Naive thymus-derived CD4-positive, alpha-beta T cell (primary cell): Measurements from ENCODE around the gene HMOX2. TPM values are rescaled to one million over a fixed set of nuclear protein-coding genes. Genes with fewer than 3 reads are reported as not detected.
A peak's percentile ranks its signal among the peaks of the same experiment; 100 is the strongest.

ENCODE experiments used
- ATAC-seq: fragments of 150-1000 bp; cut with Tn5 transposase; 2 replicates; pipeline ENCODE4 v1.10.0; 2021; ENCODE audit warnings: mild to moderate bottlenecking, moderate library complexity
- CTCF ChIA-PET: fragments of 350-600 bp; sonication (Branson Sonifier 250); formaldehyde crosslinking; loops from one replicate; lab custom pipeline; 2021; ENCODE audit warnings: antibody characterized with exemption; lab: Charles Lee
- POLR2A ChIA-PET: fragments of 350-600 bp; sonication (Branson Sonifier 250); formaldehyde crosslinking; loops from one replicate; lab custom pipeline; 2021; ENCODE audit warnings: antibody characterized with exemption, inconsistent platforms; lab: Charles Lee
- DNase-seq, 9 donors: peaks; one replicate each; pipeline versions ENCODE4 v3.0.0 to v3.0.0-alpha.2; 2020 to 2022; ENCODE audit warnings: mixed read lengths in 1 of 9
- H3K27ac ChIP-seq: one replicate; pipeline ENCODE4 v1.7.0; 2013; ENCODE audit warnings: mild to moderate bottlenecking, low read depth, low read length, moderate library complexity
- H3K27me3 ChIP-seq, 2 donors: one replicate each; pipeline ENCODE4 v1.7.0; 2013; ENCODE audit warnings: low read length in 2 of 2, mild to moderate bottlenecking in 2 of 2, moderate library complexity in 2 of 2; ENCODE audit not compliant: control insufficient read depth in 2 of 2, insufficient read depth in 2 of 2
- H3K36me3 ChIP-seq, 3 experiments: 1 replicate in 2 of 3; 2 replicates in 1 of 3; pipeline ENCODE4 v1.7.0; 2013; ENCODE audit warnings: low read length in 3 of 3, mild to moderate bottlenecking in 3 of 3, moderate library complexity in 1 of 3; ENCODE audit not compliant: insufficient read depth in 3 of 3, control insufficient read depth in 2 of 3
- H3K4me1 ChIP-seq, 2 donors: one replicate each; pipeline ENCODE4 v1.7.0; 2013; ENCODE audit warnings: low read length in 2 of 2, mild to moderate bottlenecking in 2 of 2, moderate library complexity in 1 of 2; ENCODE audit not compliant: control insufficient read depth in 2 of 2, insufficient read depth in 2 of 2
- H3K4me3 ChIP-seq: 2 replicates; pipeline ENCODE4 v1.7.0; 2013; ENCODE audit warnings: mild to moderate bottlenecking, low read length
- H3K9me3 ChIP-seq, 3 experiments: 1 replicate in 2 of 3; 2 replicates in 1 of 3; pipeline ENCODE4 v1.7.0; 2013; ENCODE audit warnings: low read length in 3 of 3; ENCODE audit not compliant: control insufficient read depth in 2 of 3
- H3K27ac Mint-ChIP-seq, 9 donors: one replicate each; pipeline ENCODE4 v1.8.0; 2020 to 2022; ENCODE audit warnings: mixed read lengths in 9 of 9, mild to moderate bottlenecking in 8 of 9, moderate library complexity in 5 of 9, inconsistent platforms in 2 of 9
- H3K27me3 Mint-ChIP-seq, 5 donors: one replicate each; pipeline ENCODE4 v1.8.0; 2021 to 2022; ENCODE audit warnings: mixed read lengths in 5 of 5, mild to moderate bottlenecking in 1 of 5
- H3K36me3 Mint-ChIP-seq, 5 donors: one replicate each; pipeline ENCODE4 v1.8.0; 2020 to 2022; ENCODE audit warnings: mixed read lengths in 5 of 5, mild to moderate bottlenecking in 3 of 5, inconsistent platforms in 1 of 5
- H3K4me1 Mint-ChIP-seq, 7 donors: one replicate each; pipeline ENCODE4 v1.8.0; 2020 to 2022; ENCODE audit warnings: mixed read lengths in 7 of 7, mild to moderate bottlenecking in 3 of 7, inconsistent platforms in 1 of 7
- H3K4me3 Mint-ChIP-seq, 10 donors: one replicate each; pipeline ENCODE4 v1.8.0; 2020 to 2022; ENCODE audit warnings: mild to moderate bottlenecking in 10 of 10, mixed read lengths in 10 of 10, moderate library complexity in 6 of 10, inconsistent platforms in 2 of 10
- H3K9me3 Mint-ChIP-seq, 11 donors: one replicate each; pipeline ENCODE4 v1.8.0; 2020 to 2022; ENCODE audit warnings: mixed read lengths in 11 of 11, mild to moderate bottlenecking in 4 of 11, inconsistent platforms in 1 of 11, moderate library complexity in 1 of 11
- intact Hi-C, 2 donors: fragments of 100-400 bp; cut with micrococcal nuclease; formaldehyde crosslinking; loops; one replicate each; pipeline ENCODE4 v1.15.1; 2023
- polyA plus RNA-seq, 2 donors: library from polyadenylated mRNA; unstranded; fragments of 300-500 nt; fragmentation: Illumina TruSeq; gene quantifications; one replicate each; pipeline ENCODE4 v1.2.3, GENCODE V29; 2021
- total RNA-seq, 6 experiments: library from RNA in 5 of 6; stranded (reverse) in 5 of 6; gene quantifications; 1 replicate in 5 of 6; 2 replicates in 1 of 6; pipeline ENCODE4 v1.2.3 and lab custom pipeline; 2021 to 2026

Gene HMOX2
- total and polyA plus RNA-seq, 7 experiments from 2014 or later = 44.6 to 163 (median 77.2) TPM

- ATAC-seq (no peak), DNase-seq (peak in 1 of 9 donors; percentile 55)
- CTCF ChIA-PET = interaction anchor here (0.7 to 1.4 kb wide), 3 partner anchors 30 to 846 kb away, joined by 3 to 9 read pairs (median 4); partner anchors contain the start of gene HMOX2
- Mint-ChIP-seq H3K4me3 (peak overlapping the region; percentile 19 to 91 (median 74)), H3K27ac (peak overlapping the region in 8 of 9 donors; percentile 71 to 97 (median 89)), H3K36me3 (peaks cover 8 to 23% (median 13%) of the 10 kb centered on the region in 5 donors), H3K27me3 (peaks cover 0 to 5% (median 0%) of the 10 kb centered on the region in 5 donors), H3K9me3 (peaks cover 0 to 13% (median 6%) of the 10 kb centered on the region in 11 donors), H3K4me1 (peaks cover 27 to 71% (median 48%) of the 10 kb centered on the region in 7 donors)
- no peak overlapping the region for H3K4me3 ChIP-seq
- H3K36me3 ChIP-seq = peaks cover 0 to 10% (median 0%) of the 10 kb centered on the region in 3 experiments
- peaks cover 10 to 36% of the 10 kb centered on the region in 2 donors for H3K4me1 ChIP-seq
- peak overlapping the region; percentile 43 for H3K27ac ChIP-seq
- intact Hi-C loops = loop anchor here (5.0 kb wide), 4 partner anchors 118 to 422 kb away; partner anchors contain the start of genes CORO7 (in 1 of the 2), PAM16 (in 1 of the 2), SEC14L5 (in 1 of the 2) and TFAP4 (in 1 of the 2)
- no peaks in the 10 kb centered on the region for H3K27me3 ChIP-seq
- no peaks in the 10 kb centered on the region for H3K9me3 ChIP-seq
- POLR2A ChIA-PET = interaction anchor here (0.7 to 3.6 kb wide), 5 partner anchors 9 to 60 kb away, joined by 3 to 15 read pairs (median 4); partner anchors contain the start of gene HMOX2
Observed at GRCh38 chr16:4535627-4536108, 59.5 kb downstream of the HMOX2 start.

GRCh38 chr16:4536391-4537106 lies 60.4 kb downstream of the HMOX2 start:
- H3K27me3 ChIP-seq = no peaks in the 10 kb centered on the region
- H3K27ac ChIP-seq = peak overlapping the region; percentile 43
- peaks cover 0 to 10% (median 0%) of the 10 kb centered on the region in 3 experiments for H3K36me3 ChIP-seq
- Mint-ChIP-seq H3K4me1 (peaks cover 27 to 65% (median 47%) of the 10 kb centered on the region in 7 donors), H3K36me3 (peaks cover 8 to 23% (median 13%) of the 10 kb centered on the region in 5 donors), H3K27ac (peak overlapping the region; percentile 42 to 94 (median 87)), H3K9me3 (peaks cover 0 to 13% (median 6%) of the 10 kb centered on the region in 11 donors), H3K4me3 (peak overlapping the region; percentile 64 to 91 (median 82)), H3K27me3 (peaks cover 0 to 5% (median 0%) of the 10 kb centered on the region in 5 donors)
- ChIA-PET CTCF (interaction anchor here (1.3 to 1.4 kb wide), 2 partner anchors 31 to 61 kb away, joined by 4 to 9 read pairs; partner anchors contain the start of gene HMOX2), POLR2A (interaction anchor here (0.7 to 3.6 kb wide), 7 partner anchors 8 to 79 kb away, joined by 3 to 15 read pairs (median 4); partner anchors contain the start of genes HMOX2 and NMRAL1)
- intact Hi-C loops = loop anchor here (5.0 kb wide), 4 partner anchors 119 to 421 kb away; partner anchors contain the start of genes CORO7 (in 1 of the 2), PAM16 (in 1 of the 2), SEC14L5 (in 1 of the 2) and TFAP4 (in 1 of the 2)
- H3K4me3 ChIP-seq = no peak overlapping the region
- ATAC-seq = no peak
- DNase-seq = no peak
- H3K4me1 ChIP-seq = peaks cover 10 to 36% of the 10 kb centered on the region in 2 donors
- H3K9me3 ChIP-seq = no peaks in the 10 kb centered on the region

- CTCF ChIA-PET = interaction anchor here (0.8 kb wide), 1 partner anchor 146 kb away, joined by 3 read pairs; no protein-coding TSS in a partner anchor
- intact Hi-C loops = loop anchor here (1.0 to 5.0 kb wide), 19 partner anchors 7 to 420 kb away; partner anchors contain the start of genes CORO7 (in 2 of the 2), HMOX2 (in 2 of the 2), DNAJA3 (in 1 of the 2) and GLYR1 (in 1 of the 2)
Observed at GRCh38 chr16:4537376-4538343, 61.5 kb downstream of the HMOX2 start.

GRCh38 chr16:4538350-4539235 lies 62.4 kb downstream of the HMOX2 start, which contains the start of gene CDIP1:
Gene CDIP1 (minus strand): TSS chr16:4538773. CDS start chr16:4514130, 24,643 bp downstream.
- Histone ChIP-seq H3K9me3 (no peaks in the 10 kb centered on the region), H3K4me3 (peak within 1 kb of the TSS; percentile 81), H3K27me3 (no peaks in the 10 kb centered on the region), H3K36me3 (no peaks in the 10 kb centered on the region), H3K4me1 (peaks cover 10 to 33% of the 10 kb centered on the region in 2 donors), H3K27ac (peak within 1 kb of the TSS; percentile 96)
- peak within 1 kb of the TSS; percentile 78 to 97 (median 92) for H3K27ac Mint-ChIP-seq
- peaks cover 0 to 16% (median 6%) of the 10 kb centered on the region in 5 donors for H3K36me3 Mint-ChIP-seq
- ATAC-seq (peak; percentile 92), DNase-seq (peak; percentile 85 to 93 (median 90))
- peaks cover 0 to 13% (median 6%) of the 10 kb centered on the region in 11 donors for H3K9me3 Mint-ChIP-seq
- ChIA-PET CTCF (interaction anchor here (0.8 to 2.0 kb wide), 5 partner anchors 9 to 147 kb away, joined by 3 to 5 read pairs (median 3); no protein-coding TSS in a partner anchor), POLR2A (interaction anchor here (0.6 to 3.6 kb wide), 17 partner anchors 9 to 303 kb away, joined by 3 to 15 read pairs (median 5); partner anchors contain the start of genes CORO7 and HMOX2)
- intact Hi-C loops = loop anchor here (1.0 to 5.0 kb wide), 19 partner anchors 8 to 419 kb away; partner anchors contain the start of genes CORO7 (in 2 of the 2), HMOX2 (in 2 of the 2), DNAJA3 (in 1 of the 2) and GLYR1 (in 1 of the 2)
- peaks cover 24 to 44% (median 40%) of the 10 kb centered on the region in 7 donors for H3K4me1 Mint-ChIP-seq
- peak within 1 kb of the TSS; percentile 66 to 91 (median 82) for H3K4me3 Mint-ChIP-seq
- H3K27me3 Mint-ChIP-seq = peaks cover 0 to 9% (median 0%) of the 10 kb centered on the region in 5 donors

More at GRCh38 chr16:4537376-4538343, 61.5 kb downstream of the HMOX2 start:
- peak overlapping the region; percentile 64 to 91 (median 82) for H3K4me3 Mint-ChIP-seq
- H3K36me3 Mint-ChIP-seq = peaks cover 3 to 19% (median 6%) of the 10 kb centered on the region in 5 donors
- H3K4me3 ChIP-seq = peak overlapping the region; percentile 81
- peak in 3 of 9 donors; percentile 16 to 42 (median 25) for DNase-seq
- H3K27me3 ChIP-seq = no peaks in the 10 kb centered on the region
- H3K9me3 ChIP-seq = no peaks in the 10 kb centered on the region
- POLR2A ChIA-PET = interaction anchor here (0.6 to 3.6 kb wide), 14 partner anchors 11 to 304 kb away, joined by 3 to 15 read pairs (median 6); partner anchors contain the start of genes CORO7, HMOX2 and NMRAL1
- H3K4me1 Mint-ChIP-seq = peaks cover 27 to 54% (median 40%) of the 10 kb centered on the region in 7 donors
- H3K4me1 ChIP-seq = peaks cover 10 to 36% of the 10 kb centered on the region in 2 donors
- peak overlapping the region; percentile 50 to 94 (median 87) for H3K27ac Mint-ChIP-seq
- peaks cover 0 to 13% (median 6%) of the 10 kb centered on the region in 11 donors for H3K9me3 Mint-ChIP-seq
- no peaks in the 10 kb centered on the region for H3K36me3 ChIP-seq
- H3K27me3 Mint-ChIP-seq = peaks cover 0 to 5% (median 0%) of the 10 kb centered on the region in 5 donors
- H3K27ac ChIP-seq = peak overlapping the region; percentile 96
- peak; percentile 58 for ATAC-seq
